GM12864 (cell line): Measurements from ENCODE around the gene COQ10A.

ENCODE experiments used
- DNase-seq: peaks from one replicate; pipeline ENCODE4 v3.0.0-alpha.2; 2011; ENCODE audit warnings: low read depth
- H3K4me3 ChIP-seq: 2 replicates; pipeline ENCODE4 v1.5.1; 2011; ENCODE audit warnings: mild to moderate bottlenecking, low read depth, low read length, control low read depth
- TF ChIP-seq, protein P1 (sequence below): IDR thresholded peaks from 2 replicates; pipeline ENCODE4 v1.5.1; 2011; ENCODE audit warnings: low read depth, mild to moderate bottlenecking, moderate library complexity, low read length, control low read depth, inconsistent platforms; ENCODE audit errors: missing control alignments

Gene COQ10A

DNA sequence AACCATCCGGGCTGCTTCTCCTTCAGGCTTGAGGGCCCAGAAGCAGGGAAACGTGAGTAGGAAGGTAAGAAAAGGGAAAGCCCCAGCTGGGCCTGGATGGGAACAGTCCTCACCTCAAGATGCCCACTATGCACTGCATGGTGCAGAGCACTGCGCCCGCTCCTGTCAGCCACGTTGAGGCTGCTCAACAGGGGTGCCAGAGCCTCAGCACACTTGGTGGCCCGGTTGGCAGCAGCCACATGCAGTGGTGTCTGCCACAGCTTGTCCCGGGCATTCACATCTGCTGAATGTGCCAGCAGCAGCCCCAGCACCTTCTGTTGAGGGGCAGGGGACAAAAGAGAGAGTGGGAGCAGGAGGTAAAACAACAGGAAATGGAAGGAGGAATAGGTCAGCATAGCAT lies 11.1 kb upstream of the COQ10A start:
- DNase-seq: no peak
- H3K4me3 ChIP-seq: no peak overlapping the region
- TF ChIP-seq, protein P1, sequence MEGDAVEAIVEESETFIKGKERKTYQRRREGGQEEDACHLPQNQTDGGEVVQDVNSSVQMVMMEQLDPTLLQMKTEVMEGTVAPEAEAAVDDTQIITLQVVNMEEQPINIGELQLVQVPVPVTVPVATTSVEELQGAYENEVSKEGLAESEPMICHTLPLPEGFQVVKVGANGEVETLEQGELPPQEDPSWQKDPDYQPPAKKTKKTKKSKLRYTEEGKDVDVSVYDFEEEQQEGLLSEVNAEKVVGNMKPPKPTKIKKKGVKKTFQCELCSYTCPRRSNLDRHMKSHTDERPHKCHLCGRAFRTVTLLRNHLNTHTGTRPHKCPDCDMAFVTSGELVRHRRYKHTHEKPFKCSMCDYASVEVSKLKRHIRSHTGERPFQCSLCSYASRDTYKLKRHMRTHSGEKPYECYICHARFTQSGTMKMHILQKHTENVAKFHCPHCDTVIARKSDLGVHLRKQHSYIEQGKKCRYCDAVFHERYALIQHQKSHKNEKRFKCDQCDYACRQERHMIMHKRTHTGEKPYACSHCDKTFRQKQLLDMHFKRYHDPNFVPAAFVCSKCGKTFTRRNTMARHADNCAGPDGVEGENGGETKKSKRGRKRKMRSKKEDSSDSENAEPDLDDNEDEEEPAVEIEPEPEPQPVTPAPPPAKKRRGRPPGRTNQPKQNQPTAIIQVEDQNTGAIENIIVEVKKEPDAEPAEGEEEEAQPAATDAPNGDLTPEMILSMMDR: no peak

DNA sequence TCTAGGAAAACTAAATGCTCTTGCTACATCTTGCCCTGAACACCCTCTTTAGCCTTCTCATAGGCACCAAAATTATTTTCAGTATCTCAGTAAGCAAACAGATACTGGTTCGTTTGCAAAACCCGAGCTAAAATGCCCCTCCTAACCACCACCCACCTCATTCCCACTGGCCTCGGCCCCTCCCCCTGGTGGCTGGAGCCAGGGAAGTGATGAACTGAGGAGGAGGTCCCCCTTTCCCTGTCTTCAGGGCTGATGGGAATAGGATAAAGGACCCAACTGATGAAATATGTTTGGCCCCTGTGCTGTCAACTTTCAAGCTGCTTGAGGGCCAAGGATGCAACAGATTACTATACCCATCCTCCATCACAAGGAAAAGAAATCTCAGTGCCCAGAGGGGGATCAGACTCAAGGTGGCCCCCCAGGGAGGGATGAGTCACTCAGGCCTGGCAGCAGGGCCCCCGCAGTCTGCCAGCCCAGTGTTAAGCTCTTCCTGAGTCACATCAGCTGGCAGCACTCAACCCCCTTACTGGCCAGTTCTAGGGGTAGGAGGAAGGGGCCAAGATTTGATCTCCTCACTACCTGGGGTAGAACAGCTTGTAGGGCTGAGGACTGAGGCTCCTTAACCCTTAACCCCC lies 10.3 kb upstream of the COQ10A start:
- DNase-seq: no peak
- TF ChIP-seq, protein P1: no peak
- H3K4me3 ChIP-seq: no peak overlapping the region

DNA sequence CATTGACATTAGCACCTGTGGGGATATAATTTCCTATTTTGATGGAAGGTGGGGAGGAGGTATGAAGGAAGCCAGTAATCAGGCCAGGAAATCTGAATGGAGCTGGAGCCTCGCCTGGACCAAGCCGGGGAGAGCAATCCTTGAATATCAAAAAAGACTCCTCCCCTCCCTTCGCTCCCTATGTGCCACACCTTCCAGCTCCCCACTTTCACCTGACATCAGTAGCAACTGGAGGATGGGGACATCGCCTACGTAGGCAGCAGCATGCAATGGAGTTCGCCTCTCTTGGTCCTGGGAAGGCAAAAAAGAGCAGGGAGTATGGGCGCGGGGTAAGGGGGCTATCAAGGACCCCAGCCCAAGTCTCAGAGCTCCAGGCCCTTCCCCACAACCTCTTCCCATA lies 9.7 kb upstream of the COQ10A start:
- H3K4me3 ChIP-seq: peak overlapping the region; percentile 57
- TF ChIP-seq, protein P1: no peak

DNA sequence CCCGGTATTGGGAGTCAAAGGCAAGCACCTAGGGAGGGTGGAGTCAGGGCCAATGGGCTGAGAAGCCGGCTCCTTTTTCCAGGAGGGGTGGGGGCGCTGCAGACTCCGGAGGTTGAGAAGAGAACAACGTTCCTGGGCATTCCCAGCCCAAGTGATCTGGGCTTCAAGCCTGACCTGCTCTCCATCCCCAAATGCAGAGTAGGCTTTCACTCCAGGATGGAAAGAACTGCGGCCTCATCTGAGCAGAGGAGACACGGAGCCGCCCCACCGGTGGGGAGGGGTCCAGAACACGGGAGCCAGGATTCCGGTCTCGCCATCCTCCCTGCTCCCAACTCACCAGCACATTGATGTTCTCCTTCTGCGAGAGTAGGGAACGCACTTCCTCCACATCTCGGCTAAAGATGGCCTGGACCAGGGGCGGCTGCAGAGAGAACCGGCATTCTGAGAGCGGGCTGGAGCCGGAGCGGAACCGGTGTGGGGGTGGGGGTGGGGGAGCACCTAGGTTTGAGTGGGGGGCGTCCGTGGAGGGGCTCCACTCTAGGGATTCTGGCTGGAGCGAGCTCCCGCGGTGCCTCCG lies 9.2 kb upstream of the COQ10A start:
- DNase-seq: no peak
- TF ChIP-seq, protein P1: no peak

More for the DNA sequence above, 9.7 kb upstream of the COQ10A start:
- DNase-seq: no peak

DNA sequence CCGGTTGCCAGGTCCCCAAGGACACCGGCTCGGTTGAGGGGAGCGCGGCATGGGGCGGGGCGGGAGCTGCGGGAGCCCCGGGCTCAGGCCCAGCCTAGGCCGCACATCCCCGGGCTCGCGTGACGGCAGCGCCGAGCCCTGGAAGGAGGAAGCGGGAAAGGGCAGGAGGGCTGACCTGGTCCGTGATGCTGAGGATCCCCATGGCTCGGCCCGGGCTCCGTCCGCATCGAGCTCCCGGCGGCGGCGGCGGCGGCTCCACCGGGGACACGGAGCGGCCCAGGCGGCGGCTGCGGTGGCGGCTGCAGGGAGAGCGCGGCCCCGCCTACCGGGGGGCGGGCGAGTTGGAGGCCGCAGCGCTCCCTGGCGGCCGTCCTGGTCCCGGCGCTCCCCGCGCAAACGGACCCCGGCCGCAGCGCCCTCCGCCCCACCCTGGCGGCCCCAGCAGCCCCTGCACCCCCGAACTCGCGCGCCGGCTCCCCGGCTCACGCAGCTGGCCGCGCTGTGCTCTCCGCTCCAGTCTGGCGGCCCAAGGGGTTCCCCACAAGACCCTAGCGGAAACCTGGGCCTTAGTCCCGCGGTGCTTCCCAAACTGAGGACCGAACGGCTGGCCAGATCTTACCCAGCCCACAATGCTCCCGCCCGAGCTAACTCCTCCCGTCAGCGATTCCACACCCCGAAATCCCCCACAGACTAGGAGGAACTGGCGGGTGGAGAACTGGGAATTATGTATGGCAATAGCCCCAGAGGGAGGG lies 8.5 kb upstream of the COQ10A start, which contains the start of gene ANKRD52:
Gene ANKRD52, minus strand, starts transcription at position 317 of the 752 bp plus-strand sequence. Its CDS starts 115 bp downstream, at position 202.
- TF ChIP-seq, protein P1: peak; percentile 69

More for the DNA sequence above, 9.2 kb upstream of the COQ10A start:
- H3K4me3 ChIP-seq: peak overlapping the region; percentile 57

DNA sequence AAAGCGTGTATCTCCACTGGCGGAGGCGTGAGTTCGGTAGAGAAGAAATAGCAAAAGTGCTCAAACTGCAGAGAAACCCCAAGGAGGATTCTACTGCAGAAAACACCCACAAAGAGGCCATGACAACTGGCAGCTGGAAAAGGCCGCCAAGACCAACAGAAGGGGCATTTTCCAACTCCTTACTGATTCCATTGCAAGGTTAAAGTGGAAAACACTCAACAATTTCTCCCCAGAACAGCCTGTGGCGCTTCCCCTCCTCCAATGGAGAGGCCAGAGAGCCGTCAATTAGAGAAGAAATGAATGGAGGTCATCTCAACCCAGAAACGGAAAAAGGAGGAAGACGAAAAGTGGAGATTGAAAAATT lies 7.9 kb upstream of the COQ10A start:
- TF ChIP-seq, protein P1: no peak
- peak overlapping the region; percentile 57 for H3K4me3 ChIP-seq
- no peak for DNase-seq

More for the DNA sequence above, 8.5 kb upstream of the COQ10A start, which contains the start of gene ANKRD52:
- DNase-seq: peak; percentile 22
- H3K4me3 ChIP-seq: peak within 1 kb of the TSS; percentile 57
